Stimulated activated naive B cell treated with anti-CD40 and anti-IgM and Interleukin-4, amounts not matched to agents 10 μg/mL and 1 μg/mL and 100 μg/mL, for 72 hours (primary cell): Measurements from ENCODE around the gene DTNB.

ENCODE experiments used
- ATAC-seq, 2 donors: fragments of 150-1000 bp; cut with Tn5 transposase; replicated peaks; 2 replicates each; pipeline ENCODE4 v1.10.0; 2021; ENCODE audit warnings: moderate library complexity in 1 of 2
- DNase-seq: peaks from one replicate; pipeline ENCODE4 v3.0.0; 2021
- H3K27ac Mint-ChIP-seq: one replicate; pipeline ENCODE4 v1.8.0; 2022; ENCODE audit warnings: mild to moderate bottlenecking, mixed read lengths
- H3K27me3 Mint-ChIP-seq, 2 donors: one replicate each; pipeline ENCODE4 v1.8.0; 2022; ENCODE audit warnings: mixed read lengths in 2 of 2
- H3K36me3 Mint-ChIP-seq, 2 donors: one replicate each; pipeline ENCODE4 v1.8.0; 2022; ENCODE audit warnings: mixed read lengths in 2 of 2, mild to moderate bottlenecking in 1 of 2
- H3K4me1 Mint-ChIP-seq, 2 donors: one replicate each; pipeline ENCODE4 v1.8.0; 2022; ENCODE audit warnings: mixed read lengths in 2 of 2, mild to moderate bottlenecking in 1 of 2
- H3K4me3 Mint-ChIP-seq, 2 donors: one replicate each; pipeline ENCODE4 v1.8.0; 2022; ENCODE audit warnings: mild to moderate bottlenecking in 2 of 2, mixed read lengths in 2 of 2, moderate library complexity in 1 of 2
- H3K9me3 Mint-ChIP-seq, 2 donors: one replicate each; pipeline ENCODE4 v1.8.0; 2022; ENCODE audit warnings: mixed read lengths in 2 of 2, mild to moderate bottlenecking in 1 of 2

Gene DTNB

DNA sequence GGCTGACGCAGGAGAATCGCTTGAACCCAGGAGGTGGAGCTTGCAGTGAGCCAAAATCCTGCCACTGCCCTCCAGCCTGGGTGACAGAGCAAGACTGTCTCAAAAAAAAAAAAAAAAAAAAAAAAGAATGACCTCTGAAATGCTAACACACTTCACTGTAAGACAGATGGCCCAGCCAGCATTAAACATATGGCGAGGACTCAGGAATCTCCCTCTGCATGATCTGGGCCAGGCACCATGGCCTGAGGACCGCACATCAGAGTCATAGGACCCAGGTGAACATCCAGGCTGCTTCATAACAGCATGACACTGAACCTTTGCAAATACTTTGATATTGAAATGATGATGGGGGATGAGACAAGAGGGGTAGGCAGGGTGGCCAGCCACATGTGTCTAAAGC lies 275.6 kb downstream of the DTNB start:
- H3K27ac Mint-ChIP-seq: no peak overlapping the region
- no peak overlapping the region for H3K4me3 Mint-ChIP-seq
- ATAC-seq (no peak), DNase-seq (no peak)
- peaks cover 0 to 4% of the 10 kb centered on the region in 2 donors for H3K36me3 Mint-ChIP-seq
- H3K9me3 Mint-ChIP-seq: no peaks in the 10 kb centered on the region
- no peaks in the 10 kb centered on the region for H3K27me3 Mint-ChIP-seq
- H3K4me1 Mint-ChIP-seq: peaks cover 38 to 49% of the 10 kb centered on the region in 2 donors

DNA sequence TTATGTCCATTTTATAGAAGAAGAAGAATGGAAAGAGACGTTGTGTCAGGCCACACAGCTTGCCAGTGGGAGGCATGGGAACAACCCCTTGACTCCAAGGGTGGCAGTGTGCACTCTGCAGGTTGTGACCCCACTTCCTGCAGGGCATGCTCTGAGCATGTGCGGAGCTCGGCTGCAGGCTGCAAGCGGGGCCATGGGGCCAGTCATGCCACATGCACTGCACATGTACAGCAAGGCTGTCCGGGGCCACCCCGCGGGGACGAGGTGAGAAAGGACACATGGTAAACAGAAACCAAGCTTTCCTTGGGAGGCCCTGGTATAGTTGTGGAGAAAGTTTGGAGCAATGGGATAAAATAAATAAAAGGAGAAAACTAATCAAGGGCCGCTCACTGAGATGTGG lies 284.2 kb downstream of the DTNB start:
- no peak for ATAC-seq
- Mint-ChIP-seq H3K27me3 (no peaks in the 10 kb centered on the region), H3K9me3 (peaks cover 0 to 4% of the 10 kb centered on the region in 2 donors), H3K36me3 (peaks cover 15 to 37% of the 10 kb centered on the region in 2 donors), H3K4me3 (no peak overlapping the region), H3K27ac (no peak overlapping the region), H3K4me1 (peaks cover 11 to 20% of the 10 kb centered on the region in 2 donors)
- DNase-seq: no peak

DNA sequence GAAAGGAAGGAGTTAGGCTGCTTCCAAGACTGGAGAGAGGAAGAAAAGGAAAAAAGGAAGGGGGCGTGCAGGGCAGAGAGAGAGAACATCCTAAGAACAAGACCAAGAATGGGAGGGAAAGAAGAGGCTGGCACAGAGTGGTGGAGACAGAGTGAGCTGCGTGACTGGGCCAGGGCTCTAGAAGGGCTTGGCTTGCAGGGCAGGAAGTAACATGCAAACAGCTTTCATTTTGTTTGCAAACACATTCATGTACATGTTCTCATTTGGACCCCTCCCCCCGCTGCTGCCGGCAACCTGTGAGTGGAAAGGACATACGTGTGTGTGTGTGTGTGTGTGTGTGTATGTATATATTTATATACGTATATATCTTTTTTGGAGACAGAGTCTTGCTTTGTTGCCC lies 284.9 kb downstream of the DTNB start:
- no peak for DNase-seq
- Mint-ChIP-seq H3K27me3 (no peaks in the 10 kb centered on the region), H3K9me3 (peaks cover 0 to 4% of the 10 kb centered on the region in 2 donors), H3K27ac (peak overlapping the region; percentile 63), H3K36me3 (peaks cover 15 to 37% of the 10 kb centered on the region in 2 donors), H3K4me1 (peaks cover 11 to 18% of the 10 kb centered on the region in 2 donors), H3K4me3 (peak overlapping the region in 1 of 2 donors; percentile 6)
- ATAC-seq: no peak

DNA sequence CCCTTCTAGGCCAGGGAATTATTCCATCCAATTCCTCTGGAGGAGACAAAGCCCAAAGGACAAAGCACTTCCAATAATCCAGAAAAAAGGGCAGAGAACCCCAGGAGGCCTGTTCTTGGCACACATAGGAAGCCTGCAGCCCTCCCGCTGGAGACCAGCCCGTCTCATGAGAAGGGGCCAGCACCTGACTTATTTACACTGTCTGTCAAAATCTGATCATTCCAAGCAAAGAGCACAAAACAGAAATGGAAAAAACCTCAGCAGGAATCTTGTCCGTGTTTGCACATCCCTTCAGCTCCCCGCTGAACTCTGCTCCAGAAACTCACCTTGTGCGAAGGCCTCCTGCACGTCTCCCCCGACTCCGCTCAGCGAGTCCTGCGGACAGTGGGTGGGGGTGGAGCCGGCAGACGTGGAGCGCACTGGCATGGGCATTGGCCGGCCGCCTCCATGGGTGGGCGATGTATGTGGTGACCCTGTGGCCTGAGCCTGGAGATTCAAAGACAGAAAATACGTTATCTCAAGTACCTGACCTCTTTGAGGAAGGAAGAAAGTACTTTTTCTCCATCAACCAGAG lies 285.4 kb downstream of the DTNB start:
- Mint-ChIP-seq H3K36me3 (peaks cover 15 to 37% of the 10 kb centered on the region in 2 donors), H3K4me3 (peak overlapping the region in 1 of 2 donors; percentile 6), H3K9me3 (peaks cover 0 to 4% of the 10 kb centered on the region in 2 donors), H3K27ac (peak overlapping the region; percentile 63), H3K4me1 (peaks cover 11 to 17% of the 10 kb centered on the region in 2 donors), H3K27me3 (no peaks in the 10 kb centered on the region)
- DNase-seq (no peak), ATAC-seq (no peak)

DNA sequence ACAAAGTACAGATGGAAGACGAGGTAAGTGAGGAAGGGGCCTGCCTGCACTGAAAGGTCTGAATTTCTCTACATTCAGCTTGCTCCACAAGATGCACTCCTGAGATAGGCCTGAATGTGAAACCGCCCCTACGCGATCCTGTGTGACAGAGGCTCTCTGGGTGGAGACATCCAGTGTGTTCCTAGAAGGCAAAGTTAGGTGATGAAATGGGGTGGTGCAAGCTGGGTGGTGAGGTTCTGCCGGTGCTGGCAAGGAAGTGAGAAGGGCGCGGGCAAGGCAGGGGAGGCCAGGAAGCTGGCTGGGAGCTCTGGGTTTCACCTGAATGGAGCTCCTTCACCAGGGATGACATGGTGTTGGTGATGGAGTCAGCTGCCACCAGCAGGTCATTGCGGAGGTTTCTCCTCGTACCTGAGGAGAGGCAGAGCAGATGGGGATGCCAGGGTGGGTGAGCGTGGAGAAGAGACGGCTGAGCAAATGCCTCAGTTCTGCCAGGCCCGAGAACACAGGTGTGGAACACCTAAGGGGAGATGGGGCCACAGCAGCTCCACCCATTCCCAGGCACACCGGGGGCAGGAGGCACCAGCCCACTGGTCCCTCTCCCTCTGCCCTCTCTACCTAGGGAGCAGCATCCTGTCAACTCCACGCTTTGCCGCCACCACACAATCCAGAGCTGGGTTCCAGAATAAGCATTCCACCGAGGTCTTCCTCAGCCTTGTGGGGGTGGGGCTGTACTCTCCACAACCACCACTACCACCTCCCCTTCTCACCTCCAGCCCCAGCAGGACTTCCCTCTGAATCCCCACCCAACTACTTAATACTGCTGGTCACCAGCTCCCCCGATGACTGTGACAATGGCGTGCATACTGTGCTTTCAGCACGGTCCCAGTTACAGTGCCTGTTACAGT lies 286.2 kb downstream of the DTNB start:
- Mint-ChIP-seq H3K9me3 (peaks cover 0 to 4% of the 10 kb centered on the region in 2 donors), H3K4me1 (peaks cover 11 to 17% of the 10 kb centered on the region in 2 donors), H3K4me3 (no peak overlapping the region), H3K27me3 (no peaks in the 10 kb centered on the region), H3K27ac (no peak overlapping the region), H3K36me3 (peaks cover 15 to 37% of the 10 kb centered on the region in 2 donors)
- DNase-seq (no peak), ATAC-seq (no peak)

DNA sequence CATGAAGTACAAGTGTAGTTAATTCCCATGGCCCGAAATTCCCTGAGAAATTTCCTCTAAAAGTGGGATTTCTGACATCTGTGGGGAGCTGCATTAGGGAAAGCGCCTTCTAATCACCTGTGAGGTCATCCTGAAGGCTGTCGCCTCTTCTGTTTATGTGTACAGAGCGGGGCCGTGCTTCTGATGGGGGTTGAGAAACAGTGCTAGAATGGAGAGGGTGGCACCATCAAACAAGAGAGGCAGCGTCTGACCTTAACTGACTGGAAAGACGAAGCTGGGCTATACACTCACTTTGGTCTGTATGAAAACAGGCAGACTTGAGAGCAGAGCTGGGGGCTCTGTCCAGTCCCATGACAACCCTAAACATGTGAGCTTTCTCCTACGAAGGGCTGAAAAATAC lies 287.5 kb downstream of the DTNB start:
- H3K27me3 Mint-ChIP-seq: no peaks in the 10 kb centered on the region
- H3K36me3 Mint-ChIP-seq: peaks cover 13 to 36% of the 10 kb centered on the region in 2 donors
- no peak for DNase-seq
- peaks cover 15 to 22% of the 10 kb centered on the region in 2 donors for H3K4me1 Mint-ChIP-seq
- H3K27ac Mint-ChIP-seq: no peak overlapping the region
- no peaks in the 10 kb centered on the region for H3K9me3 Mint-ChIP-seq
- no peak overlapping the region for H3K4me3 Mint-ChIP-seq
- no peak for ATAC-seq

DNA sequence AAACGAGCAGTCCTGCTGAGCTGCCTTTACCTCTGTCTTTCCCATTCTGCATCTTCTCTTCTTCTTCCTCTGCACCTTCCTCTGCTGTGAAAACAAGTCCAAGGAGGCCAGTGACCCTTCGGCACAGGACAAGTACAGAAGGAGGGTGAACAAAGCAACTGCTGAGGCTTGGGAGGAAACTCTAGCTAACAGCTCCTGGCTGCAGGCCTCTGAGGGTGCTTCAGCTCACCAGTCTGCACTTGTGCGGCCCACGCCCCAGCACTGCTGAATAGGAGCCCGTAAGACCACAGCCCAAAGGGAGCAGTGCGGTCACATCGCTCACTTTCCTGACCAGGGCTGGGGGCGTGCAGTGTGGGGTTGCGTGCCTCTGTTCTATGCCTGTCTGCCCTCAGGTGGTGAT lies 289.6 kb downstream of the DTNB start:
- Mint-ChIP-seq H3K27me3 (no peaks in the 10 kb centered on the region), H3K9me3 (no peaks in the 10 kb centered on the region), H3K36me3 (peaks cover 11 to 29% of the 10 kb centered on the region in 2 donors), H3K4me1 (peaks cover 19 to 28% of the 10 kb centered on the region in 2 donors), H3K4me3 (no peak overlapping the region), H3K27ac (no peak overlapping the region)
- ATAC-seq (no peak), DNase-seq (no peak)

DNA sequence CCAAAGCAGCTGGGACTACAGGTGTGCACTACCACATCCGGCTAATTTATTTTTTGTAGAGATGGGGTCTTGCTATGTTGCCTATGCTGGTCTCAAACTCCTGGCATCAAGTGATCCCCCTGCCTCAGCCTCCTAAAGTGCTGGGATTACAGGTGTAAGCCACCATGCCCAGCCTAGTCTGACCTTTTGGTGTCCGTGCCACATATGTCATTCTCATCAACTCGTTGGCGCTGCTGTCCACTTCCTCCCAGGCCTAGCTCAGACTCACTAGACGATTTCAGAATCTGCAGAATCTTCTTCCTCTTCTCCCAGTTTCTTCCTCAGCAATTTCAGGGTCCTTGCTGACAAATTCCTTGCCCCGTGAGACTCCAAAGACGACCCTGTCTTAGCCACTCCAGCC lies 291.9 kb downstream of the DTNB start:
- Mint-ChIP-seq H3K9me3 (peaks cover 0 to 3% of the 10 kb centered on the region in 2 donors), H3K27ac (no peak overlapping the region), H3K4me3 (no peak overlapping the region), H3K4me1 (peaks cover 34% of the 10 kb centered on the region in 2 donors), H3K27me3 (no peaks in the 10 kb centered on the region), H3K36me3 (peaks cover 4 to 23% of the 10 kb centered on the region in 2 donors)
- no peak for ATAC-seq
- no peak for DNase-seq

DNA sequence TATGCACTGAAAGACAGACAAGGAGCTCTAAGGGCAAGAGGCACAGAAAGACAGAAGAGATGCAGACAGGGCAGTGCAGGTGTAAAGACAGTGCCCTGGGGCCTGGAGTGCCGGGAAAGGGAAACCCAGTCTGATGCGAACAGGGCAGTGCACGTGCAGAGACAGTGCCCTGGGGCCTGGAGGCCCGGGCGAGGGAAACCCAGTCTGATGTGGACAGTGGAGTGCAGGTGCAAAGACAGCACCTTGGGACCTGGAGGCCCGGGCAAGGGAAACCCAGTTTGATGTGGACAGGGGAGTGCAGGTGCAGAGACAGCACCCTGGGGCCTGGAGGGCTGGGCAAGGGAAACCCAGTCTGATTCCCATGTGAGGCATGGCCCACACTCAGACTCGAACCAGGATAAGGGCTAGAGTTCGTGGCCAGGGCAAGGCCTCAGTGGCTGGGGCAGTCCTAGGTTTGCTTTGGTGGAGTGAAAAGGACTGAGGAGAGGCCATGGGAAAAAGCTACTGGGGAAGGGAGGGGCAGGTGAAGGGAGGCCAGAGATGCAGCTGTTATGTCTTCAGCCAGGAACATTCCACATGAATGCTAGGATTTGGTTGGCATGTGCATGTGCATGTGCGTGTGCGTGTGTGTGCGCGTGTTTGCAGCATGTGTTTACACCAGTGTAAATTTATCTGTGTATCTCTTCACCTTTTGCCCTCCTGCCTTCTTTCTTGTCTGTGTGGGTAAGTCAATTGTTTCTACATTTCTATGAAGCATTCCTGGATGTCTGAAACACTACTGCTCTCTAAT lies 292.6 kb downstream of the DTNB start:
- Mint-ChIP-seq H3K36me3 (peaks cover 4 to 21% of the 10 kb centered on the region in 2 donors), H3K27me3 (no peaks in the 10 kb centered on the region), H3K4me3 (no peak overlapping the region), H3K9me3 (peaks cover 0 to 3% of the 10 kb centered on the region in 2 donors), H3K27ac (no peak overlapping the region), H3K4me1 (peaks cover 38 to 41% of the 10 kb centered on the region in 2 donors)
- DNase-seq (no peak), ATAC-seq (no peak)

DNA sequence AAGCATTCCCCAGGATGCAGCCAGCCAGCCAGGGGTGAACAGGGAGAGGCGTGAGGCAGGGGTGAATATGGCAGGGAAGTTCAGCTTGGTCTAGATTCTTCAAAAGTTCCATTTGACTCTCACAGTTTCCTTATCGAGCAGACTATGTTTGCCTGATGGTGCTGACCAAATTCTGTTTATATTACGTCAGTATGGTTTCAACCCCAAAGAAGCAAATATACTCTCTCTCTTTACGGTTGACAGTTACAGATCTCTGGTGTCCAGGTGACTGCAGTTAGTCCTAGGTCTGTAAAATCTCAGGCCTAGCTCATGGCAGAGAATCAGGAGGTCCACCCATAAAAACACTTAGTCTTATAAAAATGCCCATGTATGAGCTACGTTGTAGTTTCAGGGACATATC lies 293.4 kb downstream of the DTNB start:
- DNase-seq (no peak), ATAC-seq (no peak)
- Mint-ChIP-seq H3K4me1 (peaks cover 42 to 49% of the 10 kb centered on the region in 2 donors), H3K36me3 (peaks cover 4 to 24% of the 10 kb centered on the region in 2 donors), H3K27ac (no peak overlapping the region), H3K27me3 (no peaks in the 10 kb centered on the region), H3K9me3 (peaks cover 0 to 3% of the 10 kb centered on the region in 2 donors), H3K4me3 (no peak overlapping the region)

DNA sequence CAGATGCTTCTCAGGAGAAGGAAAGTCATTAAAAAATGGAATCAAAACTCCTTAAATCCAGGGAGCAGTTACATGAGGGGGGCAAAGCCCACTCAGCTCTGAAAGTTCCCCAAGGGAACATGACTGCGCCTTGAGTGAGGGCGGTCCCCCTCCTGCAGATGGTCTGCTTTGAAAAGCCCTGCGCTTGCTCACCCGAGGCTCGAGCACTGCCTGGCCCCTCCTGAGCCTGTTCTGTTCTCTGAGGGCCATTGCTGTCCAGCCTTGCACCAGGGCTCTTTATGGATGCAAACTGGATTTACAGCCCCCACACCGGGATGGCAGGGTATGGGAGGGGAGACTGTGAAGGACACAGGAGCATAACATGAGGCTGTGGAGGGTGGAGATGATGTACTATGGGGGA lies 293.8 kb downstream of the DTNB start:
- DNase-seq (no peak), ATAC-seq (no peak)
- H3K4me3 Mint-ChIP-seq: no peak overlapping the region
- H3K9me3 Mint-ChIP-seq: peaks cover 0 to 3% of the 10 kb centered on the region in 2 donors
- peaks cover 42 to 54% of the 10 kb centered on the region in 2 donors for H3K4me1 Mint-ChIP-seq
- H3K27me3 Mint-ChIP-seq: no peaks in the 10 kb centered on the region
- no peak overlapping the region for H3K27ac Mint-ChIP-seq
- peaks cover 4 to 27% of the 10 kb centered on the region in 2 donors for H3K36me3 Mint-ChIP-seq

DNA sequence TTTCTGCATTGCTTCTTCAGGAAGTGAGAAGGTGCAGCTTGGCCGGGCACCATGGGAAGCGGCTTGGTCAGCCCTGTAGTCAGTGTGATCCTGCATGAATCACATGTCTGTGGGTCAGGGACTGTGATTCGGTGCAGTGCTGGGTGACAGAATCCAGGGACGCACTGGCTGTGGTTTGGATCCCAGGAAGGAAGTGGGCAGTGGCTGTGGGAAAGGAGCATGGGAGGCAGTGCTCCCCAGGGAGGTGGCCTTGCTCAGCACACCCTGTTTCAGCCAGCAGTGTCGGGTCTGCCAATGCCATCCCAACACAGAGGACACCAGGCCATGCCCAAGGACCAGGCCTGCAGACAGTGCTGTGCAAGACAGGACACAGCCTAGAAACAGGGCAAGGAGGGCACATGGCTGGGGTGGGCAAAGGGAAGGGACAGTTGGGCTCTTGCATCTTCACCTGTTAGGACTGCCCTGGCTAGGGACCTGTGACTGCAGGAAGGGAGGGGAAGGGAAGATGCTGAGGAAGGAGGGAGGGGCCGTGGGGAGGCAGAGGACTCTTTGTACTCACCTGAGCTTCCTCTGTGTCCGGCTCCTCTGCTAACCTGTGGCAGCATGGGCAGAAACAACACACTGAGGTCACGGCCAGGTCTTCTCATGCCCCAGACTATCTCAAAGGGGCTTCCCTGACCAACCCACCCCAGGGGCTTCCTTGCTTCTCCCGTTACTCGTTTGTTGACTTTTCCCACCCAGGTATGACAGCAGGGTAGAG lies 294.5 kb downstream of the DTNB start:
- Mint-ChIP-seq H3K9me3 (peaks cover 0 to 3% of the 10 kb centered on the region in 2 donors), H3K4me3 (no peak overlapping the region), H3K36me3 (peaks cover 4 to 24% of the 10 kb centered on the region in 2 donors)

DNA sequence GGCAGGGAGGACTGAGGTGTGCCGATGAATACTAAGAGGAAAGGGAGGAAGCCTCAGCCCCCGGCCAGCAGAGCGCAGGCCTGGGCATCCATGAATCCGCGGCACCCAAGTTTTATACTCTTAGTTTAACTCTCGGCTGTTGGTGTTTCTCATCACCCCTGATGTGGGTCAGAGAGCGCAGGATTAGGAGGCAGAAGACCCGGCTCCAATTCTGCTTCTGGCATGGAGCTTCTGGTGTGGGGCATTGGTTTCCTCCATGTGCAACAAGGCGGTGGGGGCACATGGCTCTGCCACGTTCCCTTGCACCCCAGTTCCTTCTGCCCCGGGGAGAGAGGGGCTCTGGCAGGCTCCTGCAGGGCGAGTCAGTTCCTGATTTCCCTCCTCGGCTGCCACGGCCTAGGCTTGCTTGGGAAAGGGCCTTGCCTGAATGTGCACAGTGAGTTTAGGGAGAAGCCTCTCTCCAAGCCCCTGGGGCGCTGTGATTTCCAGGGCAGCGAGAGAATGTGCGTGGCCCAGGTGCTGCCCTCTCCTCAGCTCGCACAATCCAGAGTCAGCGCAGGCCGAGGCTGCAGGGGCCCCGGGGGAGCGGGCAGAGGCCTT lies 295.5 kb downstream of the DTNB start:
- DNase-seq (no peak), ATAC-seq (no peak)
- Mint-ChIP-seq H3K4me3 (peak overlapping the region in 1 of 2 donors; percentile 71), H3K27ac (peak overlapping the region; percentile 97), H3K9me3 (peaks cover 0 to 3% of the 10 kb centered on the region in 2 donors), H3K4me1 (peaks cover 42 to 59% of the 10 kb centered on the region in 2 donors), H3K36me3 (peaks cover 4 to 24% of the 10 kb centered on the region in 2 donors), H3K27me3 (no peaks in the 10 kb centered on the region)

More for the DNA sequence above, 294.5 kb downstream of the DTNB start:
- Mint-ChIP-seq H3K4me1 (peaks cover 42 to 59% of the 10 kb centered on the region in 2 donors), H3K27me3 (no peaks in the 10 kb centered on the region), H3K27ac (peak overlapping the region; percentile 48)
- DNase-seq (no peak), ATAC-seq (no peak)
